GM11168 (cell line): Measurements from ENCODE around the gene ADD1.

Source experiments
- in situ Hi-C: fragments of 300-500 bp; cut with MboI; formaldehyde crosslinking; loops from one replicate; pipeline ENCODE4 v1.12.0; 2022; ENCODE audit warnings: low sequenced_read_pairs; ENCODE audit not compliant: unreplicated experiment

ADD1 gene

DNA sequence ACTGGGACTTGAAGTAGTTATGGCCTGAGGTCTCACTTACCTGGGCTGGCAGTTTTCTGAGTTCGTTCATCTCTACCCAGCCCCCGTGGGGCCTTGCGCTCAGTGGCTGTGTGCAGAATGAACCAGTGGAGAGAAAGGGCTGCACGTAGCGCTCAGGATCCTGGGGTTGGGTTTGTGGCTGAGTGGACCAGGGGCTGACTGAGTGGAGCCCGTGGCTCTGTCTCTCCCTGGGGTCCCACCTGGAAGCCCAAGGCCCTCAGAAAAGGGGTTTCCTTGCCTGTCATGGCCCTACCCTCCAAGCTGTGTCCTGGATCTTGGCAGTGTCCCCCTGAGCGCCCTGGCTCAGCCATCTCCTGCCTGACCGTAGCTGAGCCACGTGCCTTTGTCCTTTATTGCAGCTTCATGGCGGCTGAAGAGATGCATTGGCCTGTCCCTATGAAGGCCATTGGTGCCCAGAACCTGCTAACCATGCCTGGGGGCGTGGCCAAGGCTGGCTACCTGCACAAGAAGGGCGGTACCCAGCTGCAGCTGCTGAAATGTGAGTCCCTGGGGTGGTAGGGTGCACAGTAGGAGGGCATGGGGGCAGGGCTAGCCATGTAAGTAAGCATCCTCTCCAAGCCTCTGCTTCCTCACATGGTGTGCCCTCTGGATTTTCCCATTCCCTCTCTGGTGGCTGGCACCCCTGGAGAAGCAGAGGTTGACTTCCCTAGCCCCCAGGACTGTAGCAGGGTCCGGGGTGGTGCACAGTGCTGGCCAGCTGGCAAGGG lies 23.2 kb upstream of the ADD1 start:
- in situ Hi-C loops = no loop called here

- in situ Hi-C loops = no loop called here
Measured at GRCh38 chr4:2822461-2823300, 21.0 kb upstream of the ADD1 start.

GRCh38 chr4:2823301-2823670 lies 20.4 kb upstream of the ADD1 start:
- in situ Hi-C loops = no loop called here

GRCh38 chr4:2823671-2824328 lies 19.8 kb upstream of the ADD1 start:
- in situ Hi-C loops = no loop called here

GRCh38 chr4:2824329-2824835 lies 19.3 kb upstream of the ADD1 start:
- in situ Hi-C loops = no loop called here

DNA sequence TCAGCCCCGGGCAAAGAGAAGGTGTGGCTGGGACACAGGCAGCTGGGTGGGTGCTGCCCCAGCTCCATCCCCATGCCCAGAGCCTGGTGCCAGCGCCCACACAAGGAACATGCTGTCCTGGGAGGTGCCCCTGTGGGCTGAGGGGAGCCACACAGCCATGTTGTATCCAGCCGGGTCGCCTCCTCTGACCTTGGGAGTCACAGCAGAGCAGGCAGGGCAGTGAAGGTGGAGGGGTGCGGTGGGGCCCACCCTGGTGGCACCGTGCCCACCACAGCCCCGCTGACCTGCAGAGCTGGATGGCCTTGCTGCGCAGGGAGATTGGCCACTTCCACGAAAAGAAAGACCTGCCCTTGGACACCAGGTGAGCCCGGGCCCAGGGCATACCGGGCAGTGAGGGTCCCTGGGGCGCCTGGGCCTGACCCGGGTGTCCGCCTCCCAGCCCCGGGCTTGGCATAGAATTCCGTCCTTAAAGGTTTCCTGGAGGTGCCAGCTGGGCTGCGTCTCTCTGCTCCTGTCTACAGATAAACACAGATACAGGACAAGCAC lies 18.7 kb upstream of the ADD1 start:
- in situ Hi-C loops = no loop called here

- in situ Hi-C loops = no loop called here
Measured at GRCh38 chr4:2825740-2826139, 17.9 kb upstream of the ADD1 start.

DNA sequence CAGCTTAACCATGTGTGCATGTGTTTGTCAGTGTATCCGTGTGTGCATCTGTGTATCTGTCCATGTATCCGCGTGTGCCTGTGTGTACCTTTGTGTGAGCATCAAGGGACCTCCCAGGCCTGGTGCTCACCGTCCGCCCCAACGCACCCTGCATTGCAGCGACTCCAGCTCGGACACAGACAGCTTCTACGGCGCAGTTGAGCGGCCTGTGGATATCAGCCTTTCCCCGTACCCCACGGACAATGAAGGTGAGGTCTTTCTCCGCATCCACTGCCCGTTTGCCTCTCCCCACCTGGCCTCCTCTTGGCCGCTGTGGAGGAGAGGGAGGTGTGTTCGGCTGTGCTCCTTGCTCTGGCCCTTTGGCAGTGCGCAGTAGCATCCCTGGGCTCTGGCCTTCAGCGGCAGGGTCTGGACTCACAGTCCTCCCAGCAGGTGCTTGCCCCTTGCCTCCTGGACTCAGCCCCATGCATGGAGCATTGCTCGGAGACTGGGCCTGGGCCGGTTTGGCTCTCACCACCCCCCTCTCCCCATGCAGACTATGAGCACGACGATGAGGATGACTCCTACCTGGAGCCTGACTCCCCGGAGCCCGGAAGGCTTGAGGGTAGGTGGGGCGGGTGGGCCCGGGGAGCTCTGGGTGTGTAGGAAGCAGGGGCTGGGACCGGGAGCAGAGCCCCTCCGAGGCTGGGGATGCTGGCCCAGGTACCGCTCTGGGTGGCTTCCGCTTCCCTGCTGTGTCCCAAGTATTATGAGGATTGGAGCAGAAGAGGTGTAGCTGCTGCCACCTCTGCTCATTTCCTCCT lies 16.4 kb upstream of the ADD1 start:
- in situ Hi-C loops = no loop called here

- in situ Hi-C loops = no loop called here
Measured at GRCh38 chr4:2827874-2828751, 15.5 kb upstream of the ADD1 start.

DNA sequence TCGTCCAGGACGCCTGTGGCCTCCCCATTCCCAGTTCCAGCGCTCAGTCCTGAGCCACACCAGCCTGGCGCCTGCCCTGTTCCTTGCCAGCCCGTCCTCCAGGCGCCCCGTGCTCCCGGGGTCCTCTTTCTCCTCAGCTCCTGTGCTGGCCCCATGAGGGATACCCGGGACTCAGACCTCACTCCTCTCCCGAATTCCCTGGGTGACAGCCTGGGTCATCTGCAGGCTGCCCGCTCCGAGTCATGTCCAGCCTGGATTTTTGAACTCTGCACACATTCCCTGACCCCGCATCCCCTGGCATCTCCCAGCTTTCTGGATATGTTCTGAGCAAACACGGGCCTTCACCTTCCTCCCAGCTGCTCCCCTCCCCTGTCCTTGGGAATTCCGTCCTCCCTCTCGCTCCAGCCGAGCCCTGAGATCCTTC lies 14.9 kb upstream of the ADD1 start:
- in situ Hi-C loops = no loop called here

DNA sequence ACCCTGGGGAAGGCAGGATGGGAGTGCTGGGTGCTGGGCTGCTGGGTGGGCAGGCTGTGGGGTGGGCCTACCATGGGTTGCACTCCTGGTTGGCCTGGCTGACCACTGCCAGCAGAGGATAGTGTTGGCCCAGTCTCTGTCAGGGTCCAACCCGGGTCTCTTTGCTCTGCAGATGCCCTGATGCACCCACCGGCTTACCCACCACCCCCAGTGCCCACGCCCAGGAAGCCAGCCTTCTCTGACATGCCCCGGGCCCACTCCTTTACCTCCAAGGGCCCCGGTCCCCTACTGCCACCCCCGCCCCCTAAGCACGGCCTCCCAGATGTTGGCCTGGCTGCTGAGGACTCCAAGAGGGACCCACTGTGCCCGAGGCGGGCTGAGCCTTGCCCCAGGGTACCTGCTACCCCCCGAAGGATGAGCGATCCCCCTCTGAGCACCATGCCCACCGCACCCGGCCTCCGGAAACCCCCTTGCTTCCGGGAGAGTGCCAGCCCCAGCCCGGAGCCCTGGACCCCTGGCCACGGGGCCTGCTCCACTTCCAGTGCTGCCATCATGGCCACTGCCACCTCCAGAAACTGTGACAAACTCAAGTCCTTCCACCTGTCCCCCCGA lies 14.2 kb upstream of the ADD1 start:
- in situ Hi-C loops = no loop called here

DNA sequence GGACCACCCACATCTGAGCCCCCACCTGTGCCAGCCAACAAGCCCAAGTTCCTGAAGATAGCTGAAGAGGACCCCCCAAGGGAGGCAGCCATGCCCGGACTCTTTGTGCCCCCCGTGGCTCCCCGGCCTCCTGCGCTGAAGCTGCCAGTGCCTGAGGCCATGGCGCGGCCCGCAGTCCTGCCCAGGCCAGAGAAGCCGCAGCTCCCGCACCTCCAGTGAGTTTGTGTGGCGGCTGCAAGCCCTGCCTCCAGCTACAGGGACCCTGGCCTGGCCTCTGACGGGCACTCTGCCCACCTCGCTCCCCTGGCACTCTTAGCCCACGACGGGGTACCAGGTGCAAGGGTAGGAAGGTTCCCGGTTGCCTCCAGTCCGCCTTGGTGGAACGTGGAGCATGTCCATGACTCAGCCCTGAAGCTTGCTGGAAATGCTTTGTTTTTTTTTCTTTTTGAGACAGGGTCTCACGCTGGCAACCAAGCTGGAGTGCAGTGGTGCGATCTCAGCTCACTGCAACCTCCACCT lies 13.7 kb upstream of the ADD1 start:
- in situ Hi-C loops = no loop called here

DNA sequence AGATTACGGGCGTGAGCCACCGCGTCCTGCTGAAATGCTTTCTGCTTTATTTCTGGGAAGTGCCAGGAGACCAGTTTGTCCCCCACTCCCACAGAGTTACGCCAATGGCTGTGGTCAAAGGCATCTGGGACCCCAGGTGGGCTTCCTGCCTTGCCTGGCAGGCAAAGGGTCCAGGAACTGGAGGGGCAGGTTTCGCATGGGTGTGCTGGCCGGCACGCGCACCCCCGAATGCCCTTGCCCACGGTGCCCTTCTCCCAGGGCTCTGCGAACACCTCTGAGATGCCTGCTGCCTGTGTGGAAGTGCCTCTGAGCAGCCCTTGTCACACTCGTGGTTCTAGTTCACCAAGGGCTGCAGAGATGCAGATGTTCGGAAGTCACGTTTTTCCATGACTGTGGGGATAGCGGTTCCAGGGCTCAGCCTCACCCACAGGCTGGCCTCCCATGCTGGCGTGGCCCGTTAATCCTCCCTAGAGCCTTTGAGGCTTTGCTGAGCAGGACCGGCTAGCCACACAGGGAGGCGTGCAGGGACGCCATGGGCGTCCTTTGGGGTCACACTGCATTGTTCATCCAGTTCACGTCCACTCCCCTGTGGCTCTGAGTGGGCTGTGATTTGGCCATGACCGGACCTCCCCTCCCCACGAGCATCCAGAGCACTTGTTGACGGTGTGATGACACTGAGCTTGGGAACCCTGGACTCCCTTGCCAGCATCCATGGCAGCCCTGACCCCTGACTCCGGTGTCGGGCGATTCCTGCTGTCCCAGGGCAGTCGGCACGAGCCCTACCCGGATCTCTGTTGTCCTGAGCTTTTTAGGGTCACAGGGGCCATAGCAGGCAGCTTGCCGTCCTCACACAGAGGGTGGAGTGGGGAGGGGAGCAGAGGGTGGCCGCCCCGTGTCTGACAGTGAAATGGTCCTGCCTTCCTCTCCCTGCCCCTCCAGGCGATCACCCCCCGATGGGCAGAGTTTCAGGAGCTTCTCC lies 12.7 kb upstream of the ADD1 start:
- in situ Hi-C loops = no loop called here

- in situ Hi-C loops = no loop called here
Measured at GRCh38 chr4:2831611-2832308, 11.9 kb upstream of the ADD1 start.

GRCh38 chr4:2832309-2832980 lies 11.2 kb upstream of the ADD1 start:
- in situ Hi-C loops = no loop called here
